Gastrocnemius medialis (tissue), 4 donors: ENCODE data around the gene GP9.

Experiments
- POLR2A ChIP-seq, 2 donors: fragments of 450-650 bp; IDR thresholded peaks; one replicate each; pipeline ENCODE4 v1.6.1; 2017; ENCODE audit warnings: antibody characterized with exemption in 2 of 2, mild to moderate bottlenecking in 2 of 2, moderate library complexity in 2 of 2
- TF ChIP-seq, protein P1 (sequence below), 5 experiments: fragments of 450-650 bp in 3 of 5; fragments of 200-600 bp in 2 of 5; sonication (generic) in 2 of 5; IDR thresholded peaks in 4 of 5; conservative IDR thresholded peaks in 1 of 5; 1 replicate in 4 of 5; 2 replicates in 1 of 5; pipeline ENCODE4 v1.5.1; 2016 to 2019; ENCODE audit warnings: antibody characterized with exemption in 5 of 5, mild to moderate bottlenecking in 3 of 5, moderate library complexity in 3 of 5

DNA sequence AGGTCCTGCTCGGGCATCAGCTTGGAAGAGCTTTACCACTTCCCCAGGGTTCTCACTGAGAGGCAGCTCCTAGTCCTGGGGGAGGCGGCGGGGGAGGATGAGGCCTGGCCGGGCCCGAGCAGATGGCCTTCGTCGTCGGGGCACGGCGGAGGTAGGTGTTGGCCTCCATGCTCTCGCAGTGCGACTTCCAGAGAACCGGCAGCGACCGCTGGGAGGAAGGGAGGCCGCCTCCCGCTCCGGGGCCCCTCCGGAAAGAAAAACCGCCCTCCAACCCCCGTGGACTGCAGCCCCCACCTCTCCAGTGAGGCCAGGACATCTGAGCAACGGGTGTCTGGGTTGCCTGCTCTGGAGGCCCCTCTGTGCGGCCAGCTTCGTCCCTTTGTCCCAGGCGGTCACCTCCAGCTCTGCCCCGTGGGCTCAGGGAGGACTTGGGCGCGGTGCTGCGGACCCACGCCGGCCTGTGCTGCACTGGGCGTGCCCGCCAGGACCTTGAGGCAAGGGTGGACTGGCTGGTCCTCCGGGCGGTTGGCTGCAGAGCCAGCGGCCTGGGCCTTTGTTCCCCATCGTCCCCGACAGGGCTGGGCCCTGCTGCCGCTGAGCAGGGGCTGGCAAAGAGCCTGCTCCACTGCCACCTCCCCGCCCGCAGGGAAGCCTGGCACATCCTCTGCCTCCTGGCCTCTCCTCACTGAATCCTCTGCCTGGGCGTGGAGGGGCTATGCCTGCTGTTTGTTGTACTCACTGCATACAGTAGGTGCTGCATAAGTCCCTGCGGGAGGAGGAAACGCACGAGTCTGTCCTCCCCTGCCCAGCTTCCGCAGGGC, 13.6 kb upstream of the GP9 start:
- TF ChIP-seq, protein P1, sequence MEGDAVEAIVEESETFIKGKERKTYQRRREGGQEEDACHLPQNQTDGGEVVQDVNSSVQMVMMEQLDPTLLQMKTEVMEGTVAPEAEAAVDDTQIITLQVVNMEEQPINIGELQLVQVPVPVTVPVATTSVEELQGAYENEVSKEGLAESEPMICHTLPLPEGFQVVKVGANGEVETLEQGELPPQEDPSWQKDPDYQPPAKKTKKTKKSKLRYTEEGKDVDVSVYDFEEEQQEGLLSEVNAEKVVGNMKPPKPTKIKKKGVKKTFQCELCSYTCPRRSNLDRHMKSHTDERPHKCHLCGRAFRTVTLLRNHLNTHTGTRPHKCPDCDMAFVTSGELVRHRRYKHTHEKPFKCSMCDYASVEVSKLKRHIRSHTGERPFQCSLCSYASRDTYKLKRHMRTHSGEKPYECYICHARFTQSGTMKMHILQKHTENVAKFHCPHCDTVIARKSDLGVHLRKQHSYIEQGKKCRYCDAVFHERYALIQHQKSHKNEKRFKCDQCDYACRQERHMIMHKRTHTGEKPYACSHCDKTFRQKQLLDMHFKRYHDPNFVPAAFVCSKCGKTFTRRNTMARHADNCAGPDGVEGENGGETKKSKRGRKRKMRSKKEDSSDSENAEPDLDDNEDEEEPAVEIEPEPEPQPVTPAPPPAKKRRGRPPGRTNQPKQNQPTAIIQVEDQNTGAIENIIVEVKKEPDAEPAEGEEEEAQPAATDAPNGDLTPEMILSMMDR (IDR thresholded peaks at IDR 0.05 in 4 of 5, conservative IDR thresholded peaks at IDR 0.05 in 1 of 5) = no peak
- no peak for TF ChIP-seq POLR2A (IDR thresholded peaks at IDR 0.05)
